Prostate gland (tissue), 2 donors: ENCODE measurements around the gene FOXN1.

Experiments used
- CTCF ChIP-seq, 4 experiments: fragments of 200-600 bp in 2 of 4; fragments of 450-650 bp in 2 of 4; sonication (generic) in 2 of 4; IDR thresholded peaks; 1 replicate in 3 of 4; 2 replicates in 1 of 4; pipeline ENCODE4 v1.5.1; 2016 to 2019; ENCODE audit warnings: antibody characterized with exemption in 4 of 4, mild to moderate bottlenecking in 2 of 4, moderate library complexity in 2 of 4
- POLR2A ChIP-seq: fragments of 450-650 bp; IDR thresholded peaks from one replicate; pipeline ENCODE4 v1.6.1; 2016; ENCODE audit warnings: antibody characterized with exemption, mild to moderate bottlenecking

GRCh38 chr17:28495635-28496034, 10.5 kb upstream of the FOXN1 start:
- TF ChIP-seq POLR2A (no peak), CTCF (IDR thresholded peaks at IDR 0.05) (no peak)
